NCI-H748 treated with DMSO at 0.1 percent for 48 hours (cell line): Measurements from ENCODE around the gene TENM4.

Experiments used
- DNase-seq: peaks from one replicate; lab custom pipeline; 2025; lab: John Stamatoyannopoulos, UW

The TENM4 gene

DNA sequence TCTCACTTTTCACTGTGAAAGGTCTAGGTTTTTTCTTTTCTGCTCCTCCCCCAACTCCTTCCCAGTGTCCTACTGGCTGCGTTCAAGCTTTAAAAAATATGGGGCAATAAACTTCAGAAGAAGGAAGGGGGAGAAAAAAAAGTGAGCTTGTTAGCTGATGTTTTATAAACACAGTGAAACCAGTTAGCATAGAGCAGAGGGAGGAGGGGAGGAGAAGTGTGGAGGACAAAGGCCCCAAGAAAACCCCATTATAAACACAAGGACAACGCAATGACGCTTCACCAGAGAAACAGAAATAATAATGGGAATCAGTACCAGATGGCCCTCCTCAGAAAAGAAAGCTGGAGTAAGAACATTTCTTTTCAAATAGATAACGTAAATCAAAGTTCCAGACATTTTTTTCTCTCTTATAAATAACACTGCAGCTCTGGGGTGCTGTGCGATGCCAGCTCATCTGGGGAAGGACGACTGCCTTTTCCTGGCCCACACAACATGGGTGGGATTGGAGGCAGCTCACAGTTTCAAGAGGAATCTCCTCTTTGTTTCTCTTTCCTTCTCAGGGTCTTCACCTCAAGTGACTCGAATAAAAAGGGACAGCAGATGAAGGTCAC, 630.8 kb downstream of the TENM4 start:
- DNase-seq = no peak

DNA sequence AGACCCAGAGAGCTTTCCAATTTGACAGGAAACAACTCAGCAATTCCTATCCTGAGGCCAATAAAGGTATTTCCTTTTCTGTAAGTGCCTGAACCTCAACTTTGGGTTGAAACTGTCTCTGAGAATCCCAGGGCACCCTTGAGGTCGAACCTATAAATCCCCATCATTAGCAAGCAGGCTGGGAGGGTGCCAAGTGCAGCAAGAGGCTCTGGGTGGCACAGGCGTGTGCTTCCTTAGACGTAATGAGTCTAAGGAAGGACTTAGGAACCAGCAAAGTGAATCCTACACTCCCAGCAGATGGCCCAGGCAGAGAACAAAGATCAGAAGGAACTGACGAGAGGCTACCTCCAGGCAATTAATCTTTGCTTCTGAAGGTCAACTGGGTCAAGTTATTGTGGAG, 631.9 kb downstream of the TENM4 start:
- DNase-seq = no peak

DNA sequence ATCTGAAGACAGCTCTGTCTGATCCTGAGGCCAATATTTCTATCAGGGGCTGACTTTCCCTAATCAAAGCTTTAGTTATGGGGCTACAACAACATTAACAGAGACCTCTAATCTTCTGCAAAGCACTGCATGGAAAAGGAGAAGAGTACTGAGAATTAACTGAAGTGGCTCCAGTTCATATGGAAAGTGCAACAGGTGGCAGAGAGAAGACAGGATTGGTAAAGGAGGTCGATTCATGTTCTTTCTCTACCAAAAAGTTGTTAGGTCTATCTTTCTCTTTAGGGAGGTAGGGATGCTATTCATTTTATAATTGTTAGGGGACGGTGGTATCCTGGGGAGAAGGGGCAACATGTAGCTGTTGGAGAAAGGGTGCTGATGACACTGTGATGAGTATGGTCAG, 633.5 kb downstream of the TENM4 start:
- no peak for DNase-seq

DNA sequence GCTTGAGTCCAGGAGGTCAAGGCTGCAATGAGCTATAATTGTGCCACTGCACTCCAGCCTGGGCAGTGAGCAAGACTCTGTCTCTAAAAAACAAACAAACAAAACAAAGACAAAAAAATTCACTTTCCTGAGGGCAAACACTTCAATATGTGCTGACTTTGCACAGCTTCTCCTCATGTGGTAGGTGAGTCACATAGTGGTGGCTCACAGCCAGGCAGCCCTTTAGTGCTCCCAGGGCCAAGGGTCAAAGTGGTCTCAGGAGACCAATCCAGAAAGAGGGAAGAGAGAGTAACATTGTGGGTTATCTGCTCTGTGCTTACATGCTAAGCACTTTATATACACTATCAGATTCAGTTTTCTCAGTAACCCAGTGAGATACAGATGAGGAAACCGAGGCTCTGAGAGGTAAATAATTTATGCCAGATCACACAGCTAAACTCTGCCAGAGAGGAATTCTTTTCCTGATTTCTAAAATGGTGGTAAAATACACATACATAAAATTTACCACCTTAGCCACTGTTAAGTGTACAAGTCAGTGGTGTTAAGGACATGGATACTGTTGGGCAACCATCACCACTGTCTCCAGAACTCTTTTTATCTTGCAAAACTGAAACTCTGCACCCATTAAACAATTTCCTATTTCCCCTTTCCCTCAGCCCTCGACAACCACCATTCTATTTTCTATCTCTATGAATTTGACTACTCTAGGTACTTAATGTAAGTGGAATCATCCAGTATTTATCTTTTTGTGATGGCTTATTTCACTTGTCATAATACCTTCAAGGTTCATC, 634.4 kb downstream of the TENM4 start:
- DNase-seq = no peak

DNA sequence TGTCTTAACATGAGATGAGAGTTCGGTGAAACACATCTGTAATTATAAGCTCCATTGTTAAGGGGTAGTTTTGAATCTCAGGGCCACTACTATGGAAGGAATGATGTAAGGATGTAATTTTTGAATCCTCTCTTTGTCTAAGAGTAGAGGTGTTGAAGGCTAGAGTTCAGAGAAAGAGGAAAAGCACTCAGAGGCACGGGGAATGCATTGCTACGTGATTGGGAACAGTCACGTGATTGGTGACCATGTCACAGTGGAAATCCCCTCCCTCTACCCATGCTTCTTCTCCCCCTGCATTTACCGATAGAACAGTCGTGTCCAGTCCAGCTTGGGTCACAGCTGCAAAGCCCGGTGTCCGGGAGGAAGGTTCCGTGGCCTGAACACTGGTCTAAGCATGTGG, 635.8 kb downstream of the TENM4 start:
- no peak for DNase-seq

DNA sequence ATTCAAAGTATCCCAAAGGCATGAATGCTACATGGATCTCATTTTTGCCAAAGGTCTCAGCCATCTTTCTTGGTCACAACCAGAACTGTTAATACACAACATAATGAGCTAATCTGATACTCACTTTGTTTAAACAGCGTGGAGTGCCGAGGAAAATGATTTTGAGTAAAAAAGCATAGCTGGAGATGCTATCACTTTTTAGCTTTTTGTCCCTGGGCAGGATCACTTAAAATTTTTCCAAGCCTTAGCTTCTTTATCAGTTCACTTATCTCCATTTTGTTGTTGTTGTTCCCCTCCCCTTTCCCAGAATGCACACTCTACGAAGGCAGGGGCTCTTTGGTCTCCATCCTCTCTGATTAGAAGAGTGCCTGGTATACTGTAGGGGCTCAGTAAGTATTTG, 636.8 kb downstream of the TENM4 start:
- DNase-seq = no peak

DNA sequence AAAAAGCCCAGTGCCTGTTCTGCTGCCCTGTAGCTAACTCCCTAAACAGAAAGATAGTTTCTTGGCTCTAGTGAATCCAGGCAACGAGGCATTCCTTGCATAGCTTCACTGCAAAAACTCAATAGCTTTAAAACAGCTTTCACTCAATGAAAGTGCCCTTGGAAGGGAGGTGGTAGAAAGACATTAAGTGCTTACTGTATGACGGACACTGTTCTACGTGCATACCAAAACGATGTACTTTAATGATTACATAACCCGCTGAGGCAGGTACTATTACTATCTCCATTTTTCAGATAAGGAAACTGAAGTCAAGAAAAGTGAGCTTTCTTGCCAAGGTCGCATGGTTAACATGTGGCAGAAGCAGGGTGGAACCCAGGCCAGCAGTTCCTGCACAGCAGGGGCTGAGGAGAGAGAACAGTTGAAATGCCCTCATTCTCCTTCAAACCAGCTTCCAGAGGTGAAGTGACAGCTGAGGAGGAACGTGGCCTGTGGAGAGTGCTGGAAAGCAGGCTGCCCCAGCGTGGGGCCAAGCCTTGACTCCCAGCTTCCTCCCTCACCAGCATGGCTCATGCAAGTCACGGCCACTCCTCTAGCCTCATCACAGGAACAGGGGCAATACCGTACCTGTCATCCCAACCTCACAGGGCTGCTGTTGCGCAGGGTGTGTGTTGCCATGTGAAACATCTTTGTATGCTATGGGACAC, 638.6 kb downstream of the TENM4 start:
- no peak for DNase-seq

DNA sequence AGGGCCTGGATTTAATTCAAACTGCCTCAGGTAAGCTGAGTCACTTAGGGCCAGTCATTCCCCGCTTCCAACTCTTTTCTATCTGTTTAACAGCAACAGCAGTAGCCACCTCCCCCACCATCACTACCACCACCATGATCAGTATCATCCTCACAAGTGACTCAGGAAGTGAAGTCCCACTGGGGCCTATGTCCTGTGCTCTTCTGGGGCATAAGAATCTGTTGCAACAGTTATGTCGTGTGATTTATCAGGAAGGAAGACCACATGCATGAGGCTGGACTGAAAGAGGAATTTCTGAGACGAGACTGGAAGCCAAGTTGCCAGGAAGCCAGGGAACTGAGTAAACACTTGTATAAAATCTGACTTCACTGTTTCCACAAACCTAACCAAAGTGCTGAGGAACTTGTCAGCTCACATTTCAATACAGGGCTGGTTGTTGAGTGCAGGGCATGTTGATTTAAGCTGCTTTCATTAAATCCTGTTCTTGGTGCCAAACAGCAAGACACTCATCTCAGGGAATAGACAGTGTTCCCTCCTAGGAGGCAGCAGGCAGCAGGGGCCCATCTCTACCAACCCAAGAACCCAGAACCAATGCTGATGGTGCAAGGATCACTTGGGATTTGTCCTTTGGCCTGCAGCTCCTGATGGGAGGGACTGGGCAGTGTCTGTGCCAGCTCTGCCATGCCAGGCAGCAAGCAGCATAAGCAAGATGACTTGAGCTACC, 639.5 kb downstream of the TENM4 start:
- DNase-seq = no peak

DNA sequence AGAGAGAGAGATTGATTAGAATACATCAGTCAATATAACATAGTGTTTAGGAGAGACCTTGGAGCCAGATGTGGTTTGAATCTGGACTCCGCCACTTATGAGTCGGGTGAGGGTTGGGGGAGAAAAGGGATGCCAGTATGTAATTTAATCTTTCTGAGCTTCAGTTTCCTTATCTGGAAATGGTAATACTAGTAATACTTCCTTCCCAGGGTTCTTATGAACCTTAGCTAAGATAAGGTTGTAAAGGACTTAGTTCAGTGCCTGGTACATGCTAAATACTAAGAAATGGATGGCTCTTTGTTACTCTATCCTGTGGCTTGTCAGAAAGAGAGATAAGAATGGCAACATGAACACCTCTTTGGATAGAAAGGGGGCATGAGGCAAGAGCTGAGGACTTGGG, 640.1 kb downstream of the TENM4 start:
- DNase-seq = no peak

DNA sequence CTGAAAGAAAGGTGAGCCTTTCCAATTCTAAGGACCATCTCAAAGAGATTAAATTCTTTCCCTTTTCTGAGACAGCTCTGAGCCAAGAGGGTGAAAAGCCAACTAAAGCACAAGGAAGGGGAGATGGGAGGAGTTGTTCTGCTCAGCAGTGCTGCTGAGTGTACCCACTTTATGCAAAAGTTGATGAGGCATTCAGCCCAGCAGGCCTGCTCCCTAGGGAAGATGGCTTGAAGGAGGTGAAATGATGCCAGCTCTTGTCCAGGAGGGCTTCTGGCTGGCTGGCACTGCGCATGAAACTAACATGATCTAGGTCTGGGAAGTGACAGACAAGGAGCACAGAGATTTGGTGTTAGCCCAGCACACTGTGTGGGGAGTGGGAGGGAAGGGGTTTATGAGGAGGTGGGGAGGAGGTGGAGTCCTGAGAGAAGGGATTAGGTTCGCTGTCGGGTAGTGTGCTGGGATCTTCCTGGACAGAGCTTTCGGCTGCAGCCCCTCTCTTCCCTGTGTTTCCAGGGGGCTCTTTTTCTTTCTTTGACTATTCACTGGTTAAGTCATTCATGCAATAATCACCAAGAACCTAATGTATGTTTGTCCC, 640.6 kb downstream of the TENM4 start:
- DNase-seq = no peak

DNA sequence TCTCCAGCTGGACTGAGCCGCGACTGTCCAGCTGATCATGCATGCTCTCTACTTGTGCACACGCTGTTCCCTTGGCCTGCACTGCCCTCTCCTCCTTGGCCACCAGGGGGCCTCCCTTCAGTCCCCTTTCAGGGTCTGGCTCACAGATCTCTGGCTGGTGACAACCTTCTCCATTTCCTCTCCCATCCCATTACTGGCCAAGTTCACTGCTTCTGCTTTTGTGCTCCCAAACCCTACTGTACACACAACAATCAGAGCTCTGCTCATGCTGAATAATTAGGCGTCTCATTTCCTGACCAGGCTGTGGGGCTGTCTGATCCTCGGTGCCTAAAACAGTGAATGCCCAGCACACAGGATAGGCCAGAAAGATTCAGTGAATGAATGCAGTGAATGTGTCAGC, 642.2 kb downstream of the TENM4 start:
- DNase-seq = peak; percentile 28

DNA sequence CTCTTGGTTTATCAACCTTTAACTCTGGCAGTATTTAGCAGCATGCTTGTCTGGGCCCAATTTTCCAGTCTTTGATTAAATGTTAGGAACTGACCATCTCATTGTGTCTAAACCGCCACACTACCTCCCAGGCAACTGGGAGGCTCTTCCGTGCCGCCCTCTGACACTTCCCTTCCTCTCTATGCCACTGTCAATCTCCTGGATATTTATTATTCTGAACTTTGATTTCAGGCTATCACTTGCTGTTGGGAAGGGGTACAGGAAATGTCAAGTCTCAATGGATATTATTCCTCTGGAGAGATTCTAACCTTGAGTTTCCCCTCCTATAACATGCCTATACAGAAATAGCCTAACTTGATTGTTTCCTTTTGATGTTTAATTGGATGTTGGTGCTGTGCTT, 643.3 kb downstream of the TENM4 start:
- no peak for DNase-seq

DNA sequence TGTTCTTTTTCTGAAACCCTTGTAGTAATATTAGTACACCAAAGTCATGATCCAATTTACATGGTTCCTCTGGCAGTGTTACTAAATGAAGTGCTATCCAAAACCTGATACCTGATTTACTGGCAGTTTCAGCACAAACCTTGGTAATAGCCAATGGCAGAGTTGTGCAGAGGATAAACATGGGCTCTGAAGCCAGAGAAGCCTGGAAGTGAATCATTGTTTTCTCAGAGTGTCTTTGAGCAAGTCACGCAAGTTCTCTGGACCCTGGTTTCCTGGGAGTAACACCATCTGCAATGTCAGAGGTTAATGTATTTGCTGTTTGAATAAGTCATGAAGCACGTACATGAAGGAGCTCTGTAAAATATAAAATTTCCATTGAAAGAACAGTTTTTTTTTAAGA, 643.9 kb downstream of the TENM4 start:
- DNase-seq = no peak

DNA sequence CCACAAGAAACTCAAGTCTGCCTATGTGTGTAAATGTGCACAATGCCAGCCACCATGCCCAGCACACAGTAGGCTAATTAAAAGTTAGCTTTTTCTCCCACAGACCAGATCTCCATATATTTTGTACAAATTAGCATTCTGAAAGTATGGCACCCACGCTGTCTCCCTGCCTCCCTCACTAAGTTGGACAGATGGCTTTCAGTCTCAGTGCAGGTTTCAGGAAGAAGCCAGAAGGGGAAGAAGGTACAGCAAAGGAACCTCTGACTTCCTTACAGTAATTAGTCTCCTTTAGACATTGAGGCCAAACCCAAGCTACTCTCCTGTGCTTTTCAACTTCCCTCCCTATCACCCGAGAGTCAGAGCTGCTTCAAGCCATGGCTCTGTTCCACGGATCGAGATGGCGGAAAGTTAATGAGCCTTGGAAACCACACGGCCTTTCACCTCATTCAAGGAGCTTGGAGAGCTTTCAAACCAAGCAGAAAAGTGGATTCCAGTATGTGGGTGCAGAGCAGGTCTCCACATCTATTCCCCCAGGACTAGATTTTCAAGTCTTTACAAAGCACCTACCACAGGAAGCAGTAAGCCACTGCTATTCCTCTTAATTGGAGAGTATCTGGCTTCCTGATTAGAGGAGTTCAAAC, 645.1 kb downstream of the TENM4 start:
- no peak for DNase-seq

DNA sequence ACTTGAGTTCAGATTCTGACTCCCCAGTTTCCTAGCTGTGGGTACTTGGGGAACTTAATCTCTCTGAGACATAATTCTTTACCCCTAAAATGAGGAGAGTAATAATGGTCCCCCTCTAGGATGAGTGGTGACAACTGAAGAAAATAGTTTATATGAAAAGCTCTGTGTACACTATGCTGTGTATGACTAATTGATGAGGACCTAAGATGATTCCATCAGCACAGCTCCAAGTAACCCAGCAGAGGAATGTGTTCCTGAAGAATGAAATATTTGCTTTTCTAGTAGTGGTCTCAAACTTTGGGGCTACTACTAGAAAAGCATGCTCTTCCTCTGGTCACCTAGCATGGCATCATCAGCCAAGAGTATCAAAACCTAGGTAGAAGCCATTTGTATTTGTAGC, 648.9 kb downstream of the TENM4 start:
- DNase-seq = no peak

DNA sequence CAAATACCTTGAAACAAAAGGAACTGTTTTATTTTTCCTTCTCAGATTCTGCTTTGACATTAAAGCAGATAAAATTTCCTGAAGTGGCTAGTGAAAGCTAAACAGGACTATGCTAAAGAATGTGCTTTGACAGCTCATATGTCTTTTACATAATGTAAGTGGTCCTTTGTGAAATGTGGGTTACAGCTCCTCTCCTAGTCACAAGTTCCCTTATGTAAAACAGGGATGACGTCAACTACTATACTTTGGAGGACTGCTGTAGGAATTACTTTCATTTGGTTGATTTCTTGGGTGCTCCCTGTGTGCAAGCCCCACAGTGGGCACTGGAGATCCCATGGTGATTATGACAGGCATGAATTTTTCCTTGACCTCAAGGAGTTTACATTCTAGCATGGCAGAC, 649.6 kb downstream of the TENM4 start:
- no peak for DNase-seq

DNA sequence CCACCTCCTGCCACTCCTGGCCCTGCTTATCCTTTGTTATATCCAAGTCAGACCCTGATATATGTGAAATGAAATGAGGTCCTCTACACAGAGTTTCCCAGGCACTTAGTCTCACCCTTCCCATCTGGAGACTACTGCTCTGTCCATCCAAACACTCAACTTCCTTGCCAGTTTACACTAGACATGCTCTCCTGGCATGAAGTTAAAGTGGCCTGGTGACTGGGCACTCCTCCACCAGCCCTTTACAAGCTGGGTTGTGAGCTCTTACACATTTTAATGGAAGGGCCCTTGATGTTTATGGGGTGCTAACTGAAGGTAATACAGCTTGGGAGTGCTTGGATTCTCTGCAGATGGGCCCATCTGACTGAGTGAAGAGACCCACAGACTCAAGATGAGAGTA, 650.0 kb downstream of the TENM4 start:
- no peak for DNase-seq

DNA sequence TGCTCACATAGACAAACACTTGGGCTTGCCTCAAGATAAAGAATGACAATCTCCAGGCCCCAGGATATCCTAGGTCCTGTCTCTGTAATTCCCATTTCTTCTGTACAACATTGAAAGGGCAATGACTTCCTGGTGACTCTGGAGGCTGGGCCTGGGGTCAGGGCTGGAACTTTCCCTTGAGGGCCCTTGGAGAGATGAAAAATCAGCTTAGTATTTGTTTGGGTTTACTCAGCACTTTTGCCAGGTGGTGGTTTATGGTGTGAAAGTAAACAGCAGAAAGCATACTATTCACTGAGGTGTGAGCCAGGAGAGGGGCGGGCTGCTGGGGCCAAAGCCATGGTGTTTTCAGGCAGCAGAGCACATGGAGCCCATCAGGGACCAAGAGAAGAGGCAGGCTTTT, 651.5 kb downstream of the TENM4 start:
- no peak for DNase-seq

DNA sequence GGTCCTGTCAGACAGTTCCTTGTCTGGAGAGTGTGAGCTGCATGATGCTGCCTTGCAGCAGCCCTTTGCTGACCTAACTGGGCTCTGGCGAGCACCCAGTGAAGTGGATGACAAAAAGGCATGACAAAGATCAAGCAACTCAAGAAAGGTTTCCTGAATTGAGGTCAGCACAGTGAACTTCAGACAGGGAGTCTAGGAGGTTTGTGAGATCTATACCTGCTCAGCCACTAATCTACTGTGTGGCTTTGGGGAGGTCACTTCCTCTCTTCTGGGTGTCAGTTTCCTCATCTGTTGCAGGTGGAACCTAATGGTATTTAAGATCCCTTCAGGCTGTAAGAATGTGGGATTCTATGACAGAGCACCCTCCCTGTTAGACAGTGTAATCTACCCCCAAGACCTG, 652.3 kb downstream of the TENM4 start:
- no peak for DNase-seq

DNA sequence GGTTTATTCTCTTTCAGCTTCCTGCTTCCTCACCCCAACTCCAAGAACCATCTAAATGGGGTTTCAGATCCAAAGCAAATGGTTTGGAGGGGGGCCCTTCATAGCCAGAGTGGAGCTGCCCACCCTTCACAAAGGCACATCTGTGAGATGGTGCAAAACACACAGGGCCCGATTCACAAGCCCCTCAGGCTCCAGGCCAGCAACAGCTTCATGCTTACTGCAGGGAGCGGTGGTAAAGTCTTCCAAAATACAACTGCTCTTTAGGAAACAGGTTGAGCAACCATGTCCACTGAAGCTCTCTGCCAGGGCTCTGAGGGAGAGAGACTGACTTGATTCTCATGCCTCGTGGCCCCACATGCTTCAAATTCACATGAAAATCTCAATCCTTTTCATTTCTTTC, 653.1 kb downstream of the TENM4 start:
- DNase-seq = no peak

DNA sequence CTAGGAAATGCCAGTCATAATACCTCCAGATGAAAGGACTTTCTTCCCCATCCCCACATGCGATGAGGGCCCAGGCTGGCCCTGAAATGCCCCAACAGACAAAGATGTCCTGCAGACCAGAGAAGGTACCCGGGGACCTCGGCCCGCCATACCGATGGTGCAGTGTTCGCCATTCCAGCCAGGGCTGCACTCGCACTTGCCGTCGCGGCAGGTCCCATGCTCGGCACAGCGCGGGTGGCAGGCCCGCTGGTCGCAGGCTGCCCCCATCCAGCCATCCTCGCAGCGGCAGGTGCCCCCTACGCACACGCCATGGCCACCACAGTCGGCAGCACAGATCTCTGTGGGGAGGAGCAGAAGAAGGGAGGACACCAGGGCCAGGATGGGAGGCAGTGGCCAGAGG, 654.1 kb downstream of the TENM4 start:
- no peak for DNase-seq

DNA sequence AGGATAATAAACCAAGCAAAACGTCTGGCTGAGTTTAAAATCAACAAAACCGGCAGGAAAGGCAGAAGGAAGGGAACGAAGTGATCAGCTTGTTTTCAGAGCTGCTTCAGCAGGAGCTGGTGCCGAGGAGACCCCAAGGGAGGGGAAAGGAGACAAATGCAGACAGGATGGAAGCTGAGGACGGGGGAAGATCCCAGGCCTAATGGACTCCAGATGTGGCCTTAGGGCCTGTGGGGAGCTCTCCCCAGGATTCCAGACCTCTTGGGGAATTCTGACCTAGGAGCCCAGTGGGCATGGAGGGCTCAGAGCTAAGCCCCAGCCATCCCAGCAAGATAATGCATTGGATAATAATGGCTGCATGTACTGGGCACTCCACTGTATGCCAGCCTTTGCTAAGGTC, 654.7 kb downstream of the TENM4 start:
- no peak for DNase-seq
